NCI-H446 (cell line): ENCODE results near the gene TMEM192.
"Not testable (repeated sequence)": the region's sequence is repeated elsewhere in the genome, so short reads cannot be mapped to it uniquely, and the experiment has no call there.

Experiments used
- DNase-seq, 2 experiments: peaks; one replicate each; lab custom pipeline; 2025; lab: John Stamatoyannopoulos, UW

TMEM192 gene

DNA sequence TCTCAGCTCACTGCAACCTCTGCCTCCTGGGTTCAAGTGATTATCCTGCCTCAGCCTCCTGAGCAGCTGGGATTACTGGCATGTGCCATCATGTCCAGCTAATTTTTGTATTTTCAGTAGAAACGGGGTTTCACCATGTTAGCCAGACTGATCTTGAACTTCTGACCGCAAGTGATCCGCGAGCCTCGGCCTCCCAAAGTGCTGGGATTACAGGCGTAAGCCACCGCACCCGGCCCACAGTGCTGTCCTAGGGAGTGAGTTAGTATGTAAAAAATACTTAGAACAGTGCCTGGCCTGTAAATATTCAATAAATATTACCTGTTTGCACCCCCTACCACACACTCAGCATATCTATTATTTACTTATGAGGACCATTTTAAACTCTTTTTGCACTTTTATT is 20.5 kb downstream of the TMEM192 start:
- not testable (repeated sequence) for DNase-seq

DNA sequence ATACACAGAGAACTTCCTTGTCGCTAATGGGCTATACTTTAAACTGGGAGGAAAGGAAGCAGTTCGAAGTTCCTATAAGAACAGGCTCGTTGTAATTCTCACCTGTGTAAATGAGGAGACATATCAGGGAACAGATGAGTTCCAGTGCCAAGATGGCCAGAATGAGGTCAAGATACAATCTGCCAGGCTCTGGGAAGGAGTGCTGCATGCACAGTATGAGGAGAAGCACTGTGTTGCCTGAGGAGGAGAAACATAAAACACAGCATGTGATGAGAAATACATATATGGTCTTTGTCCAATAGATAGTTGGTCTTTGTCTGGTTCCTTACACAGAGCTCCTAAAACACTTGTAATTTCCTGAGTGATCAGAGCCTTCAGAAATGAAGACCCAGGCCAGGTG is 24.3 kb downstream of the TMEM192 start:
- no peak for DNase-seq

DNA sequence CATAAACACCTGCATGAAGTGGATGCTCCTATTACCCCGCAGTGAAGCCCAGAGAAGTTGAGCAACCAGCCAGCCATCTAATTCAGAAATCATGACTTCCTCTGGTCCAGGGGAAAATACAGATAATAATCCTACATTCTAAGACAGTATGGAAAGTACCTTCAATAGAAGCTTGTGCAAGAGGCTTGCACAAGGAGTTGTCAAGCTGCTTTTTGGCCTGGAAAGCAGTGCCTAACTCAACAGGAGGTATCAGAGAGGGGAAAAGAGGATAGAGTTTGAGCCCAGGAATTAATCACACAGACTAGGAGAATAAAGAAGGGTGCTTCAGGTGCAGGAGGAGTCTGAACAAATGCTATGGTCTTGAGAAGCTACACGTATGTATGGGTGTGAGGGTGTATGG is 26.7 kb downstream of the TMEM192 start:
- no peak for DNase-seq

DNA sequence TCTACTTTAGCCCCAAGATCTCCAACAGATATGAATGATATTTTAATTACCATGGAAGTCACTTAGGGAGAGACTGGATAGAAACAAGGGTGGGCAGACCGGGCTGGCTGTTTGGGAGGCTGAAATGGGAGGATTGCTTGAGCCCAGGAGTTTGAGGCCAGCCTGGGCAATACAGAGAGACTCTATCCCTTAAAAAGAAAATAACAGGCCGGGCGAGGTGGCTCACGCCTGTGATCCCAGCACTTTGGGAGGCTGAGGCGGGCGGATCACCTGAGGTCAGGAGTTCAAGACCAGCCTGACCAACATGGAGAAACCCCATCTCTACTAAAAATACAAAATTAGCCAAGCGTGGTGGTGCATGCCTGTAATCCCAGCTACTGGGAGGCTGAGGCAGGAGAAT is 27.9 kb downstream of the TMEM192 start:
- not testable (repeated sequence) for DNase-seq

DNA sequence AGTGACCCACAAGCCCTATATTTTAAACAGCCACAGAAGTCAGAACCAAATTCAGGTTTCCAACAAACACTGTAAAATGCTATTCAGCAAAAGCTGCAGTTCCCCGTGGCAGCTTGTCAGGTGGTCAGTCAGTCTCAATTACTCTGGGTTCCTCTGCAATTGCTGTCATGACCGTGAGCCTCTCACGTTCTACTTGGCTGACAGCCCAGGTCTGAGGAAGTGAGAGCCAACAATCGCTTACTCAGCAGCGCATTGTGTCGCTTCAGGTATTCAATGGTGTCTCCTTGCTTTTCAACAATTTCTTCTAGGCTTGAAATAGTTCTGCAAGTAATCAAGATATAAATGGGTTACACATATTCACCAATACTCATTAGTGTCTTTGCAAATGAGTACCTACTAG is 33.2 kb downstream of the TMEM192 start:
- peak in 1 of 2 experiments; percentile 30 for DNase-seq

DNA sequence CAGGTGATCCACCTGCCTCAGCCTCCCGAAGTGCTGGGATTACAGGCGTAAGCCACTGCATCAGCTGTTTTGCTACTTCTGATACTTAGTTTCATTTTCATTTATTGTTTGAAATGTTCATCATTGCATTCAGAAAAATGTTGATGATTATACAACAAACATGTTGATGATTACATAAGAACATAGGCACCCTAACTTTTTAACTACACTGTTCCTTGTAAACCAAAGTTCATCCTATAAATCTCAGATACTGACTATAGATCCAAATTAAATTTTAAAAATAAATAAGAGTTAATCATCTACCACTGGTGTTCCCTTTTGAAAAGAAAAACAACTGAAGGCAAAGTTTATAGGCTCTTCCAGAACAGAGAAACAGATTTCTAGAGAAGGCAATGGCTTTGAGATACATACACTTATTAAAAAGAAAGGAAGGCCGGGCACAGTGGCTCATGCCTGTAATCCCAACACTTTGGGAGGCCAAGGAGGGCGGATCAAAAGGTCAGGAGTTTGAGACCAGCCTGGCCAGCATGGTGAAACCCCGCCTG is 35.6 kb downstream of the TMEM192 start:
- no peak for DNase-seq

DNA sequence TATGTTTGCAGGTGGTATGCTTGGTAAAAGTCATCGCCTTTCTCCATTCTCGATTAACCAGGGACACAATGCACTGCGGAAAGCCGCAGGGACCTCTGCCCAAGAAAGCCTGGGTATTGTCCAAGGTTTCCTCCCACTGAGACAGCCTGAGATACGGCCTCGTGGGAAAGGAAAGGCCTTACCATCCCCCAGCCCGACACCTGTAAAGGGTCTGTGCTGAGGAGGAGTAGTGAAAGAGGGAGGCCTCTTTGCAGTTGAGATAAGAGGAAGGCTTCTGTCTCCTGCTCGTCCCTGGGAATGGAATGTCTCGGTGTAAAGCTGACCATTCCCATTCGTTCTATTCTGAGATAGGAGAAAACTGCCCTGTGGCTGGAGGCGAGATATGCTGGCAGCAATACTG is 39.3 kb downstream of the TMEM192 start:
- DNase-seq, result not testable (repeated sequence)

DNA sequence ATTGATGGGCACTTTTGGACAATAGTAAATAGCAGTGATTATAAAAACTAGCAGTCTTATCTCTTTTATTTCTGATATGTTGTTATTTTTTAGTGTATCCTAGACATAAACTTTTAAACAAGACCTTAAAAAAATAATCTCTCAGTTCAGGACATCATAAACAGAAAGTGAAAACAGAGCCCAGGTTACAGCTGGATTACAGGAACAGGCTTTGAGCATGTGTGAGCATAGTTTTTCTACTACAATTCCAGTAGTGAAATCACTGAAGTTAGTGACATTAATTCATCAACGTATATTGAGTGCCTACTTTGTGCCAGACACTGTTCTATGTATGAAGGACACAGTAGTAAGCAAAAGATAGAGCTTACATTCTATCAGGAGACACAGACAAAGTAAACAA is 42.1 kb downstream of the TMEM192 start:
- no peak for DNase-seq

DNA sequence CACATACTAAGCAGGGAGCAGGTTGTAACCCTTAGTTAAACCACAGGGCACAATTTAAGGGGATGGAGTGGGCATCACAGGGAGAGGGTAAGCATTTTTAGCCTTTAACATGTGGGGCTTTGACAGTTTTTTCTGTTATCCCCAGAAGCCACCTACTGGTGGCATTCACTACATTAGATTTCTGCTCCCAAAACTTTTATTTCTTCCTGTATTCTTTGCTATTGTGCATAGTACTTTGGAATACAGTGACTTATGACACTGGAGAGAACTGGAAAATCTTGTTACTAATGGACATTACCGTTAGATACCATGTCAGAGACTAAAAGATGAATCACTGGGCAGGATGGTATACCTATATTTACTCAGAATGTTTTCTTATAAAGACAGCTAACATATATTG is 51.7 kb downstream of the TMEM192 start:
- no peak for DNase-seq

DNA sequence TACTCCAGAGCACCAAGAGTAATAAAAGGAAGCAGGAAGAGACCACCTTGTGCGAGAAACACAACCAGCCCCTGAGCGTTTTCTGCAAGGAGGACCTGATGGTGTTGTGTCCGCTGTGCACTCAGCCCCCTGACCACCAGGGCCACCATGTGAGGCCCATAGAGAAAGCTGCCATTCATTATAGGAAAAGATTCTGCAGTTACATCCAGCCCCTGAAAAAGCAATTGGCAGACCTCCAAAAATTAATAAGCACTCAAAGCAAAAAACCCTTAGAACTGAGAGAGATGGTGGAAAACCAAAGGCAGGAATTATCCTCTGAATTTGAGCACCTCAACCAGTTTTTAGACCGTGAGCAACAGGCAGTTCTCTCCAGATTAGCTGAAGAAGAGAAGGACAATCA is 53.3 kb downstream of the TMEM192 start:
- peak in 1 of 2 experiments; percentile 8 for DNase-seq

DNA sequence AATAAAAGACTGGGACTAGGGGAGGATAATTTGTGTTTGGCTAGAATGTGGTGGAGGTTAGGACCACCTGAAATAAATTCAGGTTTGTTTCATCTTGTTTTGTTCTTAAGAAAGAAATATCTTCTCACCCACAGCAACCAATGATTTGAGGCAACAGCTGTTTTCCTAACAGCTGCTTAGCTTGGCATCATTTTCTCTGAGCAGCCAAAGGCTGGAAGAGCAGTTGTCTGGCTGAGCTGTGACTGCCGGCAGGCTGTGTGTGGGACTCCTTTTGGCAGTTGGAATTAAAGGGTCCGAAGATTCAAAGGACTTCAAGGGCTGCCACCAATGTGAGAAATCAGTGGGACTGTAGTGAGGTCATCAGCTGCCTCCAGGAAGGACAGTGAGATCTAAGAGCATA is 54.0 kb downstream of the TMEM192 start:
- no peak for DNase-seq

DNA sequence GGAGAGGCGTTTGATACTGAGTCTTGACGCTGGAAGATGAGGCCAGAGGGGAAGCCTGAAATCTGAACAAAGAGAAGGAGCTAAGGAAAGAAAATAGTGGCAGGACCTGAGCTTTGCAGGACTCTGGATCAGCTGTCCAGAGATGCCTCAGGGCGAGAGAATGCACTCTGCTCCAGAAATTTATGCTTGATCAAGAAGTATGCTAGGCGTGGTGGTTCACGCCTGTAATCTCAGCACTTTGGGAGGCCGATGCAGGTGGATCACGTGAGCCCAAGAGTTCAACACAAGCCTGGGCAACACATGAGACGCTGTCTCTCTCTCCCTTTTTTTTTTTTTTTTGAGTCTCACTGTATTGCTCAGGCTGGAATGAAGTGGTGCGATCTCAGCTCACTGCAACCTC is 57.1 kb downstream of the TMEM192 start:
- DNase-seq, result no peak

DNA sequence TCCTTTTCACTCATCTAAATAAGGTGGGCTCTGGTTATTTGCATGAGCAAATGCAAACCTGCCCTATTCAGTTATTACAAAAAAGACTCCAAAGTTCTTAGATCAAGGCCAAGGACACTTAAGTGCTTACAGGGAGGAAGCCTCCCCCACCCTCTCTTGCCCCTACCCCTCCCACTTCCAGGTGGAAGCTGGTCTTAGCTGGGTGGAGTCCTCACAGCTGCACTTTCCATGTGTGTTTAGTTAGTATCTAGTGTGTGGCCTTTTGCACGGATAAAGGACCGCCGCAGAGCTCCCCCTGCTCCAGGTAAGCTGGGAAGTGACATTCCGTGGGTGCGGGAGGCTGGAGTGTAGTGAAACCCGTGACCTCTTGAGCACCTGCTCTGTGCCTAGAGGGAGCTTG is 59.0 kb downstream of the TMEM192 start, which contains the start of gene TRIM75:
Gene TRIM75 (plus strand): TSS at position 222 of the 400 bp plus-strand sequence. CDS start 5,282 bp downstream, outside the sequence.
- DNase-seq, result no peak

DNA sequence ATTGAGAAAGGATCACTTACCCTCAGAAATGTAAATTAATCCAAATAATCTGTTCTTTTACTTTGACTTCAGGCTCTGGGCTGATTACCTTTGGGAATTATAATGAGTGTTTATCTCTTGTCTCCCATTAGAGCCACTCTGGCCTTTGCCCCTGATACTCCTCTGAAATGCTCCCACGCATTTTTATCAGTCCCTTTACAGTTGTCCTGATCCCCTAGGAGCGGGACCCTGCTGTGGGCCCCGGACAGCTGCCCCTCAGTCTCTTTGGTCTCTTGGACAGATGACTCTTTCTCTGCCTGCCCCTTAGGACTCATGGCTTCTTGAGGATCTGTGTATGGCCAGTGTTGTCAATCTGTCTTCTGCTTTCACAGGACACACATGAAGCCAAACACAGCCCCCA is 60.0 kb downstream of the TMEM192 start:
- DNase-seq, result no peak

DNA sequence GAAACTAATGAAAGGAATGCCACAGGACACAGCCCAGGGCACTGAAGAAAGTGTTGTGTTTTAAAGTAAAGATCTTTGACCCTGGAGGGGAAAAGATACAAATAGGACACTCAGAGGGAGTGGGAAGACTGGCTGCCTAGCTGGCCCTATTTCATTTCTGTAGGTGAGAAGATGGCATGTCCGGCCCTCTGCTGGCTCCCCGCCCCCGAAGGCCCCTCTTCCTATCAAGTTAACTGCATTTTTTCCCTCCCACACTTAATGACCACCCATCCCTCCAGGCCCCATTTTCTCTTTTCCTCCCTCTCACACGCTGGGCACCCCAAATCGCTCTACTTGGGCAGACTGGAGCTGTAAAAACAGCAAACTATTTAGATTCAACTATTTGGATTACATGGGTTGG is 64.5 kb downstream of the TMEM192 start:
- no peak for DNase-seq

DNA sequence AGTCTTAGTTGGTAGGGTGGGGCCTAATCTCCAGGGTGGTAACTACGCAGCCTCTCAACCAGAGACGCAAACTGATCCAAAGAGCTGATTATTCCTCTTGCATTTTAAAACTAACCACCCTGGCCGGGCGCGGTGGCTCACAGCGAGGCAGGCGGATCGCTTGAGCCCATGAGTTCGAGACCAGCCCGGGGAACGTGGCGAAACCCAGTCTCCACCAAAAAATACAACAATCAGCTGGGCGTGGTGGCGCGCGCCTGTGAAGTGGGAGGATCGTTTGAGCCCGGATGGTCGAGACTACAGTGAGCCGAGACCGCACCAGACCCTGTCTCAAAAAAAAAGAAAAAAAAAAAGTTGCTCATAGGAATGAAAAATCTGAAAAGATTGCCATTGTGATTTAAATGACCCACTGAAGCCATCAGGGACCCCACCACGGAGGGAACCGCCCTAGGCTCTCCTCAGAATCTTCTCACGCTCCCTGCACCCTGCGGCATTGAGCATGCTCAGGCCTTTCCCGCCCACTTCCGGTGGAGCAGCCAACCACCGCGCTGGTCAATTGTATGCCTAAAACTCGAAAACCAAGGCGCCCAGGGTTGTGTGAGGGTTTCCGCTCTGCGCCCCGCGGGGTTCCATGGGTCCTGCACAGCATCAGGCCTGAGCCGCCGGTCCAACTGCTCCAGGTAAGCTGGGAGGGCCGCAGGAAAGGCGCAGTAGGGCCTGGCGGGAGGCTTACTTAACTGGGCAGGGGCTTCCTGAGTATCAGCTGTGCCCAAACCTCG is 81.0 kb downstream of the TMEM192 start, which contains the start of gene TRIM60:
Gene TRIM60 (plus strand): TSS at position 564 of the 776 bp plus-strand sequence. CDS start 8,074 bp downstream, outside the sequence.
- no peak for DNase-seq

DNA sequence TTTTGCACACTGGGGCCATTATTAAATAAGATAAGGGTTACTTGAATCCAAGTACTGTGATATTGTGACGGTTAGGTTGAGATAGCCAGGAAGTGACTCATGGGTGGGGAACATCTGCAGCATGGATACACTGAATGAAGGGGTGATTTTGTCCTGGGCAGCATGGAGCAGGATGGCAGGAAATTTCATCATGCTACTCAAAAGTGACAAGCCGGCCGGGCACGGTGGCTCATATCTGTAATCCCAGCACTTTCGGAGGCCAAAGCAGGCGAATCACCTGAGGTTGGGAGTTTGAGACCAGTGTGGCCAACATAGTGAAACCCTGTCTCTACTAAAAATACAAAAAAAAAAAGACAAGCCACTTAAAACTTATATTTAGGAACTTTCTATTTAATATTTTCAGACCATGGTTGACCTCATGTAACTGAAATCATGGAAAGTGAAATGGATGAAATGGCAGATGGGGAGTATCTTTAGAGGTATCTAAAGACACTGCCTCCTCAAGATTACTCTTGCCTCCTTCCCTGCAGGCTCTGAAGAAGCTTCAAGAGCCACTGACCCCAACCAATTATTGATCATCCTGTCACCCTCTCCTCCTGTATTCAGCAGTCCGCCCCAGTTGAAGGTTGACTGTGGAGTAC is 84.8 kb downstream of the TMEM192 start:
- no peak for DNase-seq

DNA sequence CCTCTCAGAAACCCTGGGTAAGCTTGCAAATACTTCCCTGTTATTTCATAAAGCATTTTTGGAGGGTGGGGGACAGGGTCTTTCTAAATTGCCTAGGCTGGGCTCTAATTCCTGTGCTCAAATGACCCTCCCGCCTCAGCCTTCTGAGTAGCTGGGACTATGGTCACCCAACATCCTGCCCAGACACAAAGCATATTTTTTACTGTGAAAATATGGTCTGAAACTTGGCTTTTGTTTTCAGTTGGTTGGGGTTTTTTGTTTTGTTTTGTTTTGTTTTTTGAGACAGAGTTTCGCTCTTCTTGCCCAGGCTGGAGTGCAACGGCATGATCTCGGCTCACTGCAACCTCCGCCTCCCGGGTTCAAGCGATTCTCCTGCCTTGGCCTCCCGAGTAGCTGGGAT is 86.9 kb downstream of the TMEM192 start:
- DNase-seq, result not testable (repeated sequence)
